IMR-90 (cell line): ENCODE data around the gene PJA2. TPM values are rescaled to one million over a fixed set of nuclear protein-coding genes. Genes with fewer than 3 reads are reported as not detected.
A peak's percentile ranks its signal among the peaks of the same experiment; 100 is the strongest.
"Not testable (repeated sequence)": the region's sequence is repeated elsewhere in the genome, so short reads cannot be mapped to it uniquely, and the experiment has no call there.

Source experiments
- ATAC-seq: fragments of 200-7000 bp; cut with Tn5 transposase; 2 replicates; pipeline ENCODE4 v1.9.1; 2020; ENCODE audit warnings: low read depth, mild to moderate bottlenecking, moderate library complexity
- BruUV-seq: library from RNA; stranded (reverse); fragments of 400-500 nt; replicated peaks from 2 replicates; lab custom pipeline; 2021; lab: Mats Ljungman, UMichigan
- CTCF ChIA-PET: fragments of 300-600 bp; formaldehyde crosslinking; extraction: SDS; loops from one replicate; lab custom pipeline; 2021; ENCODE audit warnings: antibody characterized with exemption; lab: Yijun Ruan, JAX
- POLR2A ChIA-PET: fragments of 300-600 bp; sonication (Branson Sonifier 250); formaldehyde crosslinking; loops from one replicate; lab custom pipeline; 2022; ENCODE audit warnings: antibody characterized with exemption; ENCODE audit not compliant: unreplicated experiment; lab: Charles Lee
- DNase-seq: peaks from one replicate; pipeline ENCODE4 v3.0.0; 2013
- H2AFZ ChIP-seq: replicated peaks from 2 replicates; pipeline ENCODE3; 2013; ENCODE audit warnings: low read length, mild to moderate bottlenecking; ENCODE audit not compliant: poor library complexity
- H2AK5ac ChIP-seq: 2 replicates; pipeline ENCODE4 v1.6.1; 2013; ENCODE audit warnings: low read depth, low read length, inconsistent platforms
- H2AK9ac ChIP-seq: replicated peaks from 2 replicates; pipeline ENCODE3; 2013; ENCODE audit warnings: mild to moderate bottlenecking, low read depth, low read length, moderate library complexity; ENCODE audit not compliant: poor library complexity
- H2BK120ac ChIP-seq: 2 replicates; pipeline ENCODE4 v1.6.1; 2013; ENCODE audit warnings: low read depth, low read length, inconsistent platforms
- H2BK15ac ChIP-seq: 3 replicates; pipeline ENCODE4 v1.6.1; 2013; ENCODE audit warnings: low read depth, low read length, inconsistent platforms
- H2BK20ac ChIP-seq: 2 replicates; pipeline ENCODE4 v1.6.1; 2013; ENCODE audit warnings: low read depth, mild to moderate bottlenecking, inconsistent platforms, low read length, moderate library complexity
- H2BK5ac ChIP-seq: 2 replicates; pipeline ENCODE4 v1.6.1; 2013; ENCODE audit warnings: mild to moderate bottlenecking, low read depth, low read length, inconsistent platforms; ENCODE audit not compliant: poor library complexity, severe bottlenecking
- H3K14ac ChIP-seq: replicated peaks from 2 replicates; pipeline ENCODE4 v1.6.1; 2013; ENCODE audit warnings: low read depth, low read length, inconsistent platforms
- H3K18ac ChIP-seq: 2 replicates; pipeline ENCODE4 v1.6.1; 2013; ENCODE audit warnings: low read depth, low read length, control low read depth
- H3K23ac ChIP-seq: 2 replicates; pipeline ENCODE4 v1.6.1; 2013; ENCODE audit warnings: low read depth, low read length, inconsistent platforms
- H3K27ac ChIP-seq: 2 replicates; pipeline ENCODE4 v1.5.1; 2013; ENCODE audit warnings: mild to moderate bottlenecking, control low read depth, low read length; ENCODE audit not compliant: insufficient read depth
- H3K27me3 ChIP-seq: 2 replicates; pipeline ENCODE4 v1.6.1; 2013; ENCODE audit warnings: low read length; ENCODE audit not compliant: control insufficient read depth, insufficient read depth
- H3K36me3 ChIP-seq: 2 replicates; pipeline ENCODE4 v1.6.1; 2013; ENCODE audit warnings: low read length, mixed read lengths; ENCODE audit not compliant: control insufficient read depth, insufficient read depth
- H3K4ac ChIP-seq: 2 replicates; pipeline ENCODE4 v1.6.1; 2013; ENCODE audit warnings: low read depth, low read length, inconsistent platforms
- H3K4me1 ChIP-seq: 2 replicates; pipeline ENCODE4 v1.6.1; 2013; ENCODE audit warnings: low read length, mixed read lengths; ENCODE audit not compliant: control insufficient read depth, insufficient read depth
- H3K4me2 ChIP-seq: 2 replicates; pipeline ENCODE4 v1.6.1; 2013; ENCODE audit warnings: low read depth, mild to moderate bottlenecking, control low read depth, low read length, moderate library complexity
- H3K4me3 ChIP-seq: 2 replicates; pipeline ENCODE4 v1.5.1; 2013; ENCODE audit warnings: low read depth, mild to moderate bottlenecking, control low read depth, low read length, moderate library complexity; ENCODE audit not compliant: insufficient read depth
- H3K56ac ChIP-seq: 2 replicates; pipeline ENCODE4 v1.6.1; 2013; ENCODE audit warnings: low read length, inconsistent platforms; ENCODE audit not compliant: insufficient read depth; ENCODE audit errors: extremely low read depth
- H3K79me1 ChIP-seq, 2 experiments: 2 replicates each; pipeline ENCODE4 v1.6.1; 2013; ENCODE audit warnings: low read length in 2 of 2, inconsistent platforms in 1 of 2, low read depth in 1 of 2
- H3K9ac ChIP-seq: 2 replicates; pipeline ENCODE4 v1.6.1; 2013; ENCODE audit warnings: low read depth, low read length, control low read depth
- H3K9me1 ChIP-seq: 2 replicates; pipeline ENCODE4 v1.6.1; 2013; ENCODE audit warnings: low read length, inconsistent platforms; ENCODE audit not compliant: insufficient read depth
- H3K9me3 ChIP-seq: 2 replicates; pipeline ENCODE4 v1.6.1; 2013; ENCODE audit warnings: low read length; ENCODE audit not compliant: control insufficient read depth, insufficient read depth
- H4K20me1 ChIP-seq: 2 replicates; pipeline ENCODE4 v1.6.1; 2013; ENCODE audit warnings: low read length, inconsistent platforms; ENCODE audit not compliant: insufficient read depth
- H4K5ac ChIP-seq: 2 replicates; pipeline ENCODE4 v1.6.1; 2013; ENCODE audit warnings: mild to moderate bottlenecking, low read depth, low read length, control low read depth
- H4K8ac ChIP-seq, 2 experiments: 2 replicates each; pipeline ENCODE4 v1.6.1; 2013; ENCODE audit warnings: low read depth in 2 of 2, low read length in 2 of 2, control low read depth in 1 of 2, inconsistent platforms in 1 of 2
- H4K91ac ChIP-seq: 2 replicates; pipeline ENCODE4 v1.6.1; 2013; ENCODE audit warnings: low read depth, low read length, inconsistent platforms; ENCODE audit not compliant: insufficient read depth
- whole genome bisulfite sequencing, 2 experiments: methylation state at CpG; one replicate each; pipeline versions ENCODE4 v1.1.5 to v1.1.7; 2013; ENCODE audit warnings: missing lambda C conversion rate in 2 of 2; ENCODE audit not compliant: insufficient read length in 1 of 2; ENCODE audit errors: extremely low coverage in 2 of 2; 5-methylcytosine and 5-hydroxymethylcytosine counted together
- dilution Hi-C: fragments of 300-500 bp; cut with HindIII; formaldehyde crosslinking; loops from one replicate; pipeline ENCODE4 v1.14.3; 2018; ENCODE audit warnings: low sequenced_read_pairs; ENCODE audit not compliant: unreplicated experiment
- in situ Hi-C: fragments of 300-500 bp; cut with MboI; formaldehyde crosslinking; loops from 3 replicates; pipeline ENCODE4 v1.14.3; 2019; ENCODE audit warnings: low sequenced_read_pairs, inconsistent platforms, mixed read lengths
- intact Hi-C: fragments of 100-400 bp; cut with micrococcal nuclease; formaldehyde crosslinking; loops from 2 replicates; pipeline ENCODE4 v1.10.0; 2022
- polyA plus RNA-seq, 3 experiments: library from polyadenylated mRNA; depleted of rRNA; stranded (reverse); fragments of >200 nt; gene quantifications; 2 replicates each; pipeline ENCODE4 v1.2.3, GENCODE V29; 2012; ENCODE audit warnings: low replicate concordance in 1 of 3
- total RNA-seq: library from RNA; depleted of rRNA; stranded (reverse); fragments of >200 nt; gene quantifications from 2 replicates; pipeline ENCODE4 v1.2.3, GENCODE V29; 2012

The PJA2 gene
- total and polyA plus RNA-seq, 2 of the 4 experiments (the other 2 are of a cell fraction): 42.3 to 70.6 TPM

DNA sequence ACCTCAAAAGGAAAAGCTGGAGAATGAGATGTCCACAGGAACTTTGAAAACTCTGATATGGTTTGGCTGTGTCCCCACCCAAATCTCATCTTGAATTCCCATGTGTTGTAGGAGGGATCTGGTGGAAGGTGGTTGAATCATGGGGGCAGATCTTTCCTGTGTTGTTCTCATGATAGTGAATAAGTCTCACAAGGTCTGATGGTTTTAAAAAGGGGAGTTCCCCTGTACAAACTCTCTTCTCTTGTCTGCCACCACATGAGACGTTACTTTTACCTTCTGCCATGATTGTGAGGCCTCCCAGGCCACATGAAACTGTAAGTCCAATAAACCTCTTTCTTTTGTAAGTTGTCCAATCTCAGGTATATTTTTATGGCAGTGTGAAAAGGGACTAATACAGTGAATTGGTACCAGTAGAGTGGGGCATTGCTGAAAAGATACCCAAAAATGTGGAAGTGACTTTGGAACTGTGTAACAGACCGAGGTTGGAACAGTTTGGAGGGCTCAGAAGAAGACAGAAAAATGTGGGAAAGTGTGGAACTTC is 4.2 kb upstream of the PJA2 start:
- H2AK9ac ChIP-seq, H3K23ac ChIP-seq, H3K18ac ChIP-seq, H2BK5ac ChIP-seq, POLR2A ChIA-PET, CTCF ChIA-PET, H3K79me1 ChIP-seq, H3K9me1 ChIP-seq, H2BK15ac ChIP-seq, H3K9me3 ChIP-seq, H4K5ac ChIP-seq, intact Hi-C loops, H3K4ac ChIP-seq, H2BK120ac ChIP-seq, in situ Hi-C loops, H3K27me3 ChIP-seq, H3K14ac ChIP-seq, H2BK20ac ChIP-seq, H3K4me1 ChIP-seq, H3K4me2 ChIP-seq, BruUV-seq, H3K9ac ChIP-seq, ATAC-seq, H3K4me3 ChIP-seq, H4K8ac ChIP-seq, H4K91ac ChIP-seq, H2AK5ac ChIP-seq, H4K20me1 ChIP-seq, H3K27ac ChIP-seq, H3K56ac ChIP-seq, H3K36me3 ChIP-seq, H2AFZ ChIP-seq, dilution Hi-C loops: not testable (repeated sequence)
- peak; percentile 28 for DNase-seq
- 83% methylated on average over 1 of the region's 2 CpGs; no CpG with 5 or more reads in 1 of the 2 experiments for WGBS, 2 experiments
